CD4-positive, alpha-beta memory T cell (primary cell): Measurements from ENCODE around the gene ZNRF1. TPM values are rescaled to one million over a fixed set of nuclear protein-coding genes. Genes with fewer than 3 reads are reported as not detected.

Source experiments
- CTCF ChIA-PET: fragments of 350-600 bp; sonication (Branson Sonifier 250); formaldehyde crosslinking; loops from one replicate; lab custom pipeline; 2021; ENCODE audit warnings: inconsistent platforms; ENCODE audit not compliant: partially characterized antibody; lab: Charles Lee
- POLR2A ChIA-PET: fragments of 350-600 bp; sonication (Branson Sonifier 250); formaldehyde crosslinking; loops from one replicate; lab custom pipeline; 2021; ENCODE audit not compliant: partially characterized antibody; lab: Charles Lee
- DNase-seq, 5 donors: peaks; one replicate each; pipeline versions ENCODE4 v3.0.0 to v3.0.0-alpha.2; 2020 to 2022; ENCODE audit warnings: mixed read lengths in 1 of 5
- H3K27ac ChIP-seq: one replicate; pipeline ENCODE4 v1.7.0; 2013; ENCODE audit warnings: low read depth, low read length
- H3K27me3 ChIP-seq: 2 replicates; pipeline ENCODE4 v1.7.0; 2013; ENCODE audit warnings: mild to moderate bottlenecking, low read length, moderate library complexity; ENCODE audit not compliant: insufficient read depth
- H3K36me3 ChIP-seq: 2 replicates; pipeline ENCODE4 v1.7.0; 2013; ENCODE audit warnings: mild to moderate bottlenecking, low read length, moderate library complexity; ENCODE audit not compliant: insufficient read depth
- H3K4me1 ChIP-seq: 2 replicates; pipeline ENCODE4 v1.7.0; 2013; ENCODE audit warnings: mild to moderate bottlenecking, low read length, moderate library complexity; ENCODE audit not compliant: insufficient read depth
- H3K4me3 ChIP-seq, 2 donors: one replicate each; pipeline ENCODE4 v1.7.0; 2013; ENCODE audit warnings: low read length in 2 of 2, mild to moderate bottlenecking in 1 of 2
- H3K9me3 ChIP-seq, 2 donors: one replicate each; pipeline ENCODE4 v1.7.0; 2013; ENCODE audit warnings: low read length in 2 of 2, control low read depth in 1 of 2; ENCODE audit not compliant: control insufficient read depth in 1 of 2
- H3K27ac Mint-ChIP-seq, 7 donors: one replicate each; pipeline ENCODE4 v1.8.0; 2020 to 2021; ENCODE audit warnings: mixed read lengths in 7 of 7, mild to moderate bottlenecking in 6 of 7, inconsistent platforms in 3 of 7, moderate library complexity in 3 of 7
- H3K27me3 Mint-ChIP-seq, 2 donors: one replicate each; pipeline ENCODE4 v1.8.0; 2020 to 2021; ENCODE audit warnings: mixed read lengths in 2 of 2
- H3K36me3 Mint-ChIP-seq, 2 donors: one replicate each; pipeline ENCODE4 v1.8.0; 2020 to 2021; ENCODE audit warnings: mixed read lengths in 2 of 2, inconsistent platforms in 1 of 2, mild to moderate bottlenecking in 1 of 2
- H3K4me1 Mint-ChIP-seq, 4 donors: one replicate each; pipeline ENCODE4 v1.8.0; 2020 to 2021; ENCODE audit warnings: mixed read lengths in 4 of 4, mild to moderate bottlenecking in 1 of 4
- H3K4me3 Mint-ChIP-seq, 8 donors: one replicate each; pipeline ENCODE4 v1.8.0; 2020 to 2021; ENCODE audit warnings: mixed read lengths in 8 of 8, mild to moderate bottlenecking in 7 of 8, moderate library complexity in 6 of 8, inconsistent platforms in 3 of 8
- H3K9me3 Mint-ChIP-seq, 8 donors: one replicate each; pipeline ENCODE4 v1.8.0; 2020 to 2021; ENCODE audit warnings: mixed read lengths in 8 of 8, mild to moderate bottlenecking in 5 of 8, inconsistent platforms in 3 of 8, moderate library complexity in 1 of 8
- intact Hi-C: fragments of 100-400 bp; cut with micrococcal nuclease; formaldehyde crosslinking; loops from one replicate; pipeline ENCODE4 v1.15.1; 2023
- polyA plus RNA-seq, 2 donors: library from polyadenylated mRNA; unstranded; fragments of 300-500 nt; fragmentation: Illumina TruSeq; gene quantifications; one replicate each; pipeline ENCODE4 v1.2.3, GENCODE V29; 2021
- total RNA-seq, 2 experiments: library from RNA; stranded (reverse); gene quantifications; one replicate each; pipeline ENCODE4 v1.2.3, GENCODE V29; 2021

Gene ZNRF1
- total and polyA plus RNA-seq, 4 experiments from 2014 or later, result 3.4 to 9.5 (median 6.1) TPM

- H3K4me3 ChIP-seq, result peak overlapping the region in 1 of 2 donors; percentile 6
- H3K27me3 Mint-ChIP-seq, result no peaks in the 10 kb centered on the region
- ChIA-PET POLR2A (interaction anchor here (0.8 to 4.5 kb wide), 11 partner anchors 10 to 114 kb away, joined by 3 to 45 read pairs (median 5); partner anchors contain the start of genes WDR59 and ZNRF1), CTCF (interaction anchor here (1.2 to 6.9 kb wide), 11 partner anchors 9 to 237 kb away, joined by 3 to 98 read pairs (median 4); partner anchors contain the start of gene ZNRF1)
- DNase-seq, result no peak
- H3K27ac Mint-ChIP-seq, result peak overlapping the region; percentile 93 to 98 (median 97)
- H3K4me1 ChIP-seq, result peaks cover 44% of the 10 kb centered on the region
- no peaks in the 10 kb centered on the region for H3K36me3 ChIP-seq
- H3K9me3 ChIP-seq, result no peaks in the 10 kb centered on the region
- H3K4me3 Mint-ChIP-seq, result peak overlapping the region in 7 of 8 donors; percentile 59 to 82 (median 68)
- peaks cover 0 to 2% of the 10 kb centered on the region in 2 donors for H3K36me3 Mint-ChIP-seq
- H3K4me1 Mint-ChIP-seq, result peaks cover 31 to 54% (median 37%) of the 10 kb centered on the region in 4 donors
- H3K27ac ChIP-seq, result peak overlapping the region; percentile 70
- intact Hi-C loops, result loop anchor here (2.0 to 5.0 kb wide), 2 partner anchors 24 to 102 kb away; partner anchors contain the start of gene ZNRF1
- H3K27me3 ChIP-seq, result no peaks in the 10 kb centered on the region
- H3K9me3 Mint-ChIP-seq, result peaks cover 0 to 3% (median 0%) of the 10 kb centered on the region in 8 donors
Observed at GRCh38 chr16:75099075-75099667, 100.3 kb downstream of the ZNRF1 start.

DNA sequence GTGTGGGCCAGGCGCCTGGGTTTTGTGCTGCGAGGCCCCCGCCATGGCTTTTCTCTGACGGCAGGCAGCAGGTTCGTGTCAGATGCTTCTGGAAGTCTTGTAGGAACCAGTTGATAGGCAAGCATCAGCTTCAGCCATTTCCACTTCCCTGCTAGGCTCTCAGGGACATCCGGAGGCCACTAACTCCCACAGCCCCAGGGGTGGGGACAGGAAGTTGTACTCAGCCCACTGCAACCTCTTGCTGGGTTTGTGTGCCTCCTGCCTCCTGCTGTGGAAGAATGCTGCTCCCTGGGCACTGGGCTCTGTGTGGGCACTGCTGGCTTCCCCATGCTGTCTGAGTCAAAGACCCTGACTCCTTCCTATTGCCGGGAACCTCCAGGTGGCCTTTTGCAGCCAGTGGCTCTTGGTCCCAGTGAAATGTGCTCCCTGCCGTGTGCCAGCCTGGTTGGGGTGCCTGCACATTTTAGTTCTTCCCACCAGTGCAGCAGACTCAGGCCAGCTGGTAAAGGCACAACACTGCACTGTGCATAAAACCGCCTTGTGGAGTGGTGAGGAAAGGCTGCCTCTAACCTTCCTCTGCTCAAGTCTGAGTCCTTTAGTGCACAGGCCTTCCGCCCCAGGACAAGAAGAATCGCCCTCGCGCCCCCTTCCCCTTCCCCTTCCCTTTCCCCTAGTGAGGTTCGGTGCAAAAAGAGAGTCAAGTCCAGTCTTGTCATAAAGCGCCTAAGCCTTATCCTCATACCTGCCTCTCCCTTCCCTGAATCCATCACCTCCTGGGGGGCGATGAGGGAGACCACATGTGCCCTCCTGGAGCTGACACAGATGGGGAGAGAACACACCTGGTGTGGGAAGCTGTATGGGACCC lies 101.1 kb downstream of the ZNRF1 start:
- H3K4me3 ChIP-seq, result peak overlapping the region in 1 of 2 donors; percentile 6
- Mint-ChIP-seq H3K27ac (peak overlapping the region; percentile 93 to 98 (median 97)), H3K27me3 (no peaks in the 10 kb centered on the region), H3K4me3 (peak overlapping the region; percentile 10 to 82 (median 63)), H3K9me3 (peaks cover 0 to 3% (median 0%) of the 10 kb centered on the region in 8 donors), H3K36me3 (peaks cover 0 to 2% of the 10 kb centered on the region in 2 donors), H3K4me1 (peaks cover 31 to 61% (median 37%) of the 10 kb centered on the region in 4 donors)
- no peaks in the 10 kb centered on the region for H3K9me3 ChIP-seq
- H3K27me3 ChIP-seq, result no peaks in the 10 kb centered on the region
- DNase-seq, result peak; percentile 36 to 58 (median 43)
- H3K27ac ChIP-seq, result peak overlapping the region; percentile 70
- intact Hi-C loops, result loop anchor here (2.0 to 5.0 kb wide), 2 partner anchors 25 to 103 kb away; partner anchors contain the start of gene ZNRF1
- no peaks in the 10 kb centered on the region for H3K36me3 ChIP-seq
- ChIA-PET CTCF (interaction anchor here (1.2 to 6.9 kb wide), 10 partner anchors 10 to 238 kb away, joined by 3 to 98 read pairs (median 4); partner anchors contain the start of genes WDR59 and ZNRF1), POLR2A (interaction anchor here (0.8 to 4.5 kb wide), 8 partner anchors 9 to 101 kb away, joined by 3 to 45 read pairs (median 4); partner anchors contain the start of gene ZNRF1)
- H3K4me1 ChIP-seq, result peaks cover 45% of the 10 kb centered on the region

- intact Hi-C loops, result no loop called here
- peak overlapping the region; percentile 70 for H3K27ac ChIP-seq
Observed at GRCh38 chr16:75100603-75100990, 101.8 kb downstream of the ZNRF1 start.

DNA sequence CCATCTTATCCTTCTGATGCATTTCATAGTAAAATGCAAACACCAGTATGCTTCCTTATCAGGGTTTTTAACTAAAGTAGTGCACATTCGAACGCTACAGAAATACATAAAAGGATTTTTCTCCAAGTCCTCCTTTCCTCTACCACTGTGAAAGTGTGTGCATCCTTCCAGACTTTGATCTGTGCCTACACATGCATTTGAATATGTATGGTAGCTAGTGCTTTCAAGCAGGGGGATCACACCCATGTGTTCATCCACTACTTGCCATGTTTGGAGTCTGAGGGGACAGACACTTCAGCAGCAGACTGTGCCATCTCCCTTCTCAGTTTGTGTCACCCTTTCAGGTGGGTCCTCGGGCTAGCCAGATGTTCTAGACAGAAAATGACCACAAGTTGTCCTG lies 102.8 kb downstream of the ZNRF1 start:
- no peak overlapping the region for H3K27ac ChIP-seq
- Mint-ChIP-seq H3K4me1 (peaks cover 38 to 75% (median 47%) of the 10 kb centered on the region in 4 donors), H3K9me3 (peaks cover 0 to 3% (median 0%) of the 10 kb centered on the region in 8 donors), H3K36me3 (peaks cover 0 to 1% of the 10 kb centered on the region in 2 donors), H3K4me3 (peak overlapping the region in 1 of 8 donors; percentile 55), H3K27me3 (no peaks in the 10 kb centered on the region), H3K27ac (peak overlapping the region in 5 of 7 donors; percentile 4 to 89 (median 71))
- CTCF ChIA-PET, result interaction anchor here (1.5 to 6.9 kb wide), 4 partner anchors 9 to 116 kb away, joined by 3 to 98 read pairs (median 5); partner anchors contain the start of genes WDR59 and ZNRF1
- no peaks in the 10 kb centered on the region for H3K9me3 ChIP-seq
- intact Hi-C loops, result no loop called here
- no peaks in the 10 kb centered on the region for H3K36me3 ChIP-seq
- H3K4me3 ChIP-seq, result no peak overlapping the region
- H3K27me3 ChIP-seq, result no peaks in the 10 kb centered on the region
- POLR2A ChIA-PET, result interaction anchor here (4.5 kb wide), 1 partner anchor 7 kb away, joined by 45 read pairs; no protein-coding TSS in a partner anchor
- H3K4me1 ChIP-seq, result peaks cover 61% of the 10 kb centered on the region
- DNase-seq, result no peak

More at GRCh38 chr16:75100603-75100990, 101.8 kb downstream of the ZNRF1 start:
- H3K36me3 Mint-ChIP-seq, result peaks cover 0 to 2% of the 10 kb centered on the region in 2 donors
- peak overlapping the region in 4 of 8 donors; percentile 12 to 71 (median 48) for H3K4me3 Mint-ChIP-seq
- Histone ChIP-seq H3K4me1 (peaks cover 52% of the 10 kb centered on the region), H3K27me3 (no peaks in the 10 kb centered on the region), H3K36me3 (no peaks in the 10 kb centered on the region), H3K9me3 (no peaks in the 10 kb centered on the region), H3K4me3 (no peak overlapping the region)
- H3K4me1 Mint-ChIP-seq, result peaks cover 34 to 67% (median 41%) of the 10 kb centered on the region in 4 donors
- no peak for DNase-seq
- ChIA-PET POLR2A (interaction anchor here (0.8 to 4.5 kb wide), 3 partner anchors 8 to 25 kb away, joined by 3 to 45 read pairs (median 23); no protein-coding TSS in a partner anchor), CTCF (interaction anchor here (1.5 to 6.9 kb wide), 5 partner anchors 10 to 238 kb away, joined by 3 to 98 read pairs (median 5); partner anchors contain the start of gene WDR59)
- H3K27ac Mint-ChIP-seq, result peak overlapping the region; percentile 93 to 98 (median 97)
- H3K9me3 Mint-ChIP-seq, result peaks cover 0 to 3% (median 0%) of the 10 kb centered on the region in 8 donors
- no peaks in the 10 kb centered on the region for H3K27me3 Mint-ChIP-seq

GRCh38 chr16:75102595-75102994 lies 103.8 kb downstream of the ZNRF1 start:
- Histone ChIP-seq H3K4me3 (no peak overlapping the region), H3K4me1 (peaks cover 61% of the 10 kb centered on the region), H3K9me3 (no peaks in the 10 kb centered on the region), H3K27me3 (no peaks in the 10 kb centered on the region), H3K36me3 (no peaks in the 10 kb centered on the region), H3K27ac (no peak overlapping the region)
- peaks cover 34 to 75% (median 49%) of the 10 kb centered on the region in 4 donors for H3K4me1 Mint-ChIP-seq
- intact Hi-C loops, result no loop called here
- peaks cover 0 to 3% (median 0%) of the 10 kb centered on the region in 8 donors for H3K9me3 Mint-ChIP-seq
- peak overlapping the region; percentile 25 to 85 (median 76) for H3K27ac Mint-ChIP-seq
- POLR2A ChIA-PET, result no interaction called here
- no peaks in the 10 kb centered on the region for H3K36me3 Mint-ChIP-seq
- DNase-seq, result no peak
- CTCF ChIA-PET, result interaction anchor here (1.5 to 6.9 kb wide), 3 partner anchors 8 to 104 kb away, joined by 3 to 98 read pairs (median 6); partner anchors contain the start of gene ZNRF1
- H3K4me3 Mint-ChIP-seq, result no peak overlapping the region
- H3K27me3 Mint-ChIP-seq, result no peaks in the 10 kb centered on the region

DNA sequence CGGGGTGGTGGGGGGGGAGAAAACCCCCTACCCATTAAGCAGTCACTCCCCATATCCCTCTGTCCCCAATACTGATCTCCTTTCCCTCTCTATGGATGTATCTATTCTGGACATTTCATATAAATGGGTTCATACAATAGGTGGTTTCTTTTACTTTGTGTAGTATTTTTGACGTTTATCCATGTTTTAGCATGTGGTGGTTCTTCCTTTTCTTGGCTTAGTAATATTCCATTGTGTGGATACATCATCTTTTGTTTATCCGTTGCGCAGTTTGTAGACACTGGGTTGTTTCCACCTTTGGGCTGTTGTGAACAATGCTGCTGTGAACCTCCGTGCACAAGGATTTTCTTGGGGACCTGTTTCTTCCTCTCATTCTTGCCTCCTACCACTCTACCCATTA lies 105.2 kb downstream of the ZNRF1 start:
- Histone ChIP-seq H3K36me3 (no peaks in the 10 kb centered on the region), H3K27me3 (no peaks in the 10 kb centered on the region), H3K4me1 (peaks cover 61% of the 10 kb centered on the region), H3K9me3 (no peaks in the 10 kb centered on the region), H3K27ac (no peak overlapping the region), H3K4me3 (no peak overlapping the region)
- H3K4me3 Mint-ChIP-seq, result no peak overlapping the region
- intact Hi-C loops, result no loop called here
- peaks cover 35 to 76% (median 47%) of the 10 kb centered on the region in 4 donors for H3K4me1 Mint-ChIP-seq
- H3K27me3 Mint-ChIP-seq, result no peaks in the 10 kb centered on the region
- CTCF ChIA-PET, result no interaction called here
- no peak for DNase-seq
- H3K36me3 Mint-ChIP-seq, result no peaks in the 10 kb centered on the region
- POLR2A ChIA-PET, result no interaction called here
- peak overlapping the region in 4 of 7 donors; percentile 1 to 55 (median 32) for H3K27ac Mint-ChIP-seq
- peaks cover 0 to 5% (median 0%) of the 10 kb centered on the region in 8 donors for H3K9me3 Mint-ChIP-seq
